Stimulated activated CD4-positive, alpha-beta T cell treated with anti-CD3 and anti-CD28 coated beads, Interleukin-15, amount 100 ng/mL, for 1 hour (primary cell): Measurements from ENCODE around the gene IL12RB2.

Source experiments
- DNase-seq, 2 donors: peaks; one replicate each; pipeline ENCODE4 v3.0.0-alpha.2; 2020; ENCODE audit warnings: low read depth in 1 of 2, low spot score in 1 of 2

IL12RB2 gene

DNA sequence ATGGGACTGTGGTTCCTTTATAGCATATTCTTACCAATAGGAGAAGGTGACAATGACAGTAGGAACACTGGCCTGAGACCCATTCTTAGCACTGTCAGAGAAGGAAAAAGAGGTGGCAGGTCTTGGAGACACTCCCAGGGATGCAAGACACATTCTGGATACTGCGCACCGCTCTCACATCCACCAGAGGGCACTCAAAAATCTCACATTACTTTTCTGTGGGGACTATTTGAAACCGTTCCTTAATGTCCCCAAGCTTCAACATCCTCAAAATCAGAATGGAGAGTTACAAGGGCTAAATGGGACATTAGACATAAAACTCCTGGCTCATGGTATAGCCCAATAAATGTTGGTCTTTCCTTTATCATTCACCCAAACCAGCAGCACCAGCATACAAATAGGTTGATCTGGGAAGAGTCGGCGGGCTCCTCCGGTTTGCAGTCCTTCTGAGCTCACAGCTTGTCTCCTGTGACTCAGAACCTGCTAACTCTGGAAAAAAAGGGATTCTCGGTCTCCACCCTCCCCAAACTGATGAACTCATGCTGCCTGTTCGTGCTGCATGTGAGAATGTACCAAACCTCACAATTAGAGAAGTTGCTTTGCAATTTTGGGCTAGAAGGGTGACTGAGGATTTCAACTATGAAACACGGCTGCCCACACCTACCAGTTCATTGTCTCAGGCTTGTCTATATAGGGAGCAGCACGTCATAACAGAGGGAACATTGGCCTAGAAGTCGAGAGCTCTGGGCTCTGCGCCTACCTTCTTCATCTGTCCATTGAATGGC lies 40.2 kb downstream of the IL12RB2 start:
- no peak for DNase-seq

- DNase-seq: no peak
These were observed 41.0 kb downstream of the IL12RB2 start for GRCh38 chr1:67348586-67349252.

GRCh38 chr1:67350783-67351182 lies 43.1 kb downstream of the IL12RB2 start:
- no peak for DNase-seq

GRCh38 chr1:67352211-67352610 lies 44.5 kb downstream of the IL12RB2 start:
- no peak for DNase-seq

DNA sequence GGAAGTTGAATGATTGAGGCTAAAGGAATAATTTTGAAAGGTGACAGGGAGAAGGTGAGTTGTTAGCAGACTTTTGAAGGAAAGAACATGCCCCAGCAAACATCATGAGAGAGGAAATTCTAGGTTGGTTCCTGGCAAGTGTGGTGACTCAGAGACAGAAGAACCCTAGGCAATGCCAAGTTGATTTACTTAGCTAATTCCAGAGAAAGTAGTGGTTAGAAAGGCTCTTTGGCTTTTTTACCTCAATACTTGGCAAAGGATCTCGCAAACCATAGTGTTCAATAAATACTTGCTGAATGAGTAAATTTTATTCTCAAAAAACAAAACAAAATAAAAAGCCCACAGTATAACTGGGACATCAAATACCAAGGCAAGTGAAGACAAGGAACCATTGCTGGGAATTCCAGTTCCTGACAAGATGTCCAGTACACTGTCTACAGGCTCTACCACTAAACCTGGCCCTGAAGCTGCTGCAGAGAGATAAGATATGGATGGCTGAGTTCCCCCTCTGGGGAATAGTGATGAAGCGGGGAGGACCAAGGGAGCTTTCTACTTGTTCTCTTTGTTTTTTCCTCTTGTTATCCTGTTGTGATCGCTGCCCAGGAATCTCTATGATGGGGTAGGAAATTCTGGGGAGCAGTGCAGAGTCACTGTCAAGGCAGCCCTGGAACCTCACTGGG lies 48.2 kb downstream of the IL12RB2 start:
- DNase-seq: no peak

- no peak for DNase-seq
These were observed 51.9 kb downstream of the IL12RB2 start for GRCh38 chr1:67359592-67359991.

- DNase-seq: no peak
These were observed 54.0 kb downstream of the IL12RB2 start for GRCh38 chr1:67361641-67362040.

- no peak for DNase-seq
These were observed 59.8 kb downstream of the IL12RB2 start for GRCh38 chr1:67367370-67368045.

- DNase-seq: no peak
These were observed 60.4 kb downstream of the IL12RB2 start for GRCh38 chr1:67368046-67368514.

DNA sequence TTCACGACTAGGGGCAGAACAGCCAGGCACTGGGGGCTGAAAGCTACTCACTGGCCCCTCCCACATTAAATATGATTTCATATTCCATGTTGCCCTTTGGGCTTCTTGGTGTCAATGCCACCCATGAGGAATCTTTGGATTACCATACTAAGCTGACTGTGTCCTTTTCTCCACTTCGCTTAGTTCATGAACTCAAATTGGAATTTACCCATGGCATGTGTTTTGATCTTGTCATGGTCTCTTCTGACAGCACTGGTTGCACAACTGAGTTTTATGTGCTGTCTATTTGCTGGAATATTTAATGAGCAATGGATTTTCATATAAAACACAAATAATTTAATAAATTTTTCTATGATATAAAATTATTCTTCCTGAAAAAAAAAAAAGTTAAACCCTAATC lies 63.4 kb downstream of the IL12RB2 start:
- no peak for DNase-seq

GRCh38 chr1:67371681-67372080 lies 64.0 kb downstream of the IL12RB2 start:
- no peak for DNase-seq

- no peak for DNase-seq
These were observed 64.5 kb downstream of the IL12RB2 start for GRCh38 chr1:67372136-67372535.

DNA sequence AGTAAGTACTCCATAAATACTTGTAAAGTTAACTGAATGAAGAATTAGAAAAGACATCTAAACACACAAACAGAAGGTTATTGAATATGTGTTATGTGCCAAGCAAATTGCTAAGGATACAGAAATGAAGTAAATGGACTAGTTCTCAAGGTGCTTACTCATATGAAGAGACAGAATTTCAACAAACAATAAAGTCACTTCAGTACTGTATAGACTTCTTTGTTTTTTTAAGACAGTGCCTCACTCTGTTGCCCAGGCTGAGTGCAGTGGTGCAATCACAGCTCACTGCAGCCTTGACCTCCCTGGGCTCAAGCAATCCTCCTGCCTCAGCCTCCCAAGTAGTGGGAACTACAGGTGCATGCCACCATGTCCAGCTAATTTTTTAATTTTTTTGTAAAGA lies 65.2 kb downstream of the IL12RB2 start:
- DNase-seq: no peak

DNA sequence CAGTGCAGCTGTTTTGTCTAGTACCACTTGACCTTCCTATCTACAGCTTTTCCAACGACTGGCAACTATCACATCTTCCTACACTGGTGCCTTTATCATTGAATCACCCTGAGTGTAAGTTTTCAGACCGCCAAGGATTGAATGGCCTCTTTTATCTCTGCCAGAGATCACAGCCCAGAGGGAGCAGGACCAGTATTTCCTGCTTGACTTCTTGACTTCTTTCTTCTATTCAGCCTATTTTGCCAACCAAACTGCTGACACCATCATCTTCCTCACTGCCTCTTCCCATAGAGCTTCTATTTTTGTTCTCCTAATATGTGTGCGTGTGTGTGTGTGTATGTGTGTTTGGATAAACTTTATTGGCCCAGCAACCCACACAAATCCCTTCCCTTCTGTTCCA lies 68.7 kb downstream of the IL12RB2 start:
- DNase-seq: no peak

GRCh38 chr1:67377253-67377652 lies 69.6 kb downstream of the IL12RB2 start:
- DNase-seq: no peak

DNA sequence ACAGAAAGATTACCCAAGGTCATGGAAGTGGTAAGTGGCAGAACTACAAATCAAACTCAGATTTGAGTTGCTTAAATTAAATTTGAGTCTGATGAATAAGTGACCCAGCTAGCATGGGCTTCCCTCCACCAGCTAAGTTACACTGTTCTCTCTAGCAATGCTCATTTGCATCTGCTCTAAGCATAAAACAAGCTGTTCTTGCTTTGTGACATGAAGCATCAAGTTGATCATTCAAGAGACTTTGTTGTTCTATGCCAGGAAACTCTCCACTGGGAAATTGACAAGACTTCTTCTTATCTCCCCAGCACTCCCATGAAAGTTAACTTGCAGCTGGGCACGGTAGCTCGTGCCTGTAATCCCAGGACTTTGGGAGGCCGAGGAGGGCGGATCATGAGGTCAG lies 73.5 kb downstream of the IL12RB2 start:
- no peak for DNase-seq

GRCh38 chr1:67382292-67382691 lies 74.6 kb downstream of the IL12RB2 start:
- DNase-seq: no peak

GRCh38 chr1:67383999-67384638 lies 76.4 kb downstream of the IL12RB2 start:
- no peak for DNase-seq

DNA sequence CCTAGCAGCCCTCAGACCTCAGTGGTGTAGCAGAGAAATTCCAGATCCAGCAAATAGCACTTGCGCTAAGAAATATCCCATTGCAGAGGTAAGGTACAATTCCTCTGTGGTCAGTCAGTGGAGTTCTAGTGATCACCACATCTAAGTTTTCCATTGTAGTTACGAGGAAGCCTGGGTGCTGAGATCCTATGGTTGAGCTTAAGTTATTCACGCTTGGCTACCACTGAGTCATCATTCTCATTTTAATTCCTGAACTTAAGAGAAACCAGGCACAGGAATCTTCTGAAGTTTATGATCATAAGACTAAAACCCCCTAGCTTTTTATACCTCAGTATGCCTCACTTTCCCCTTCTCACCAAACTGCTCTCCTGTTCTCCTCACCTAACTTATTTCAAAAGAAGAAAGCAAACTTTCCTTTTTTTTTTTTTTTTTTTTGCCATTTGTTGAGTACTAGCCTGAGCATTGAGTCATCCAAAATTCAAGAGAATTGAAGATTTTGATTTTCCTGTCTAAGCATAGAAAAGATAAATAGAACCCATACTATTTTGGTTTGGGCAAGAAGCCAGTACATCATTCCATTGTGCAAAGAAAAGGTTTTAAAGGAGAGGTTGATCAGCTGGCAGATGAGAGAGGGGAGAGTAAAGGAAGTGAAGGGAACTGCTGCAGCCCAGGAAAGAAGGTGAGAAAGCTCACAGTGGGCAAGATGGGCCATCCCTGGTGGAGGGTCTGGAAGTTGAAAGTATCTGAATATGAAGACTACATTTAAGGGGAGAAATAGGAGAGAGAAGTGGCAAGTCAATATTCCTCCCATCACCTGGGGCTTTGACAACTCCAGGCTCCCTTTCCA lies 82.6 kb downstream of the IL12RB2 start:
- DNase-seq: no peak

- no peak for DNase-seq
These were observed 85.6 kb downstream of the IL12RB2 start for GRCh38 chr1:67393240-67393639.
